ENCODE results near the gene MSMP.

The MSMP gene

DNA sequence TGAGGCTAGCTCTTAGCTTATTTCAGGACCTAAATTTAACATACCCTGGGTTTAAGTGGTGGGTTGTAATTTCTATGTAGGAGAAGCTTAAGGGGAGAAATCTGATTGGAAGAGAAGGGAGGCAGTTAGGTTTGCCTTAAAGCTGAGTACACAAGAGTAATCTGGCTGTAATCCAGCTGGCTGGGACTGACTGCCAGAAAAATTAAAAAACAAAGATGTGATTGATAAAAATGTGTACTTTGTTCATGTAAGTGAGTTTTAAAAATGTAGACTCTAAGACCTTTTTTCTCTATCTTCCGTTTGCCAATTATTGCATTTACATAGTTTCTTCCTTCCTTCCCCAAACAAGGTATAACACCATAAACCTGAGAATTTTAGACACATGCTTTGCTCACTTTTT is 17.5 kb upstream of the MSMP start:
- DNase-seq (ENCODE audit: low spot score) = no peak

DNA sequence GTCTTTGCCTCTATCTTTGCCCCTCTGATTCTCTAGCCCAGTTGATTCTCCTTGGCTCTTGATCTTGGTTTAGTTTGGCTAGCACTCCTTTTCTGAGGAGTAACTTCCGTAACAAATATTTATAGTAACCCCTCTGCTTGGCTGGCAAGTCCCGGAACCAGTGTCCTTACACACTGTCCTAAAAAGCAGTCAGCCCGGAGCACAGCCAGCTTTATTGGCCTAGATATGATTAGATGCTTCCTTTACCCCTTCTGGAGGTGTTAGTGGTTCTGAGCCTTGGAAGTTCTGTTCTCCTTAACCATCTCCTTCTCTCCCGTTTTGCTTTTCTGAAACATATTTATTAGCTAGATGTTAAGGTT is 17.0 kb upstream of the MSMP start:
- no peak for DNase-seq (ENCODE audit: low spot score)

DNA sequence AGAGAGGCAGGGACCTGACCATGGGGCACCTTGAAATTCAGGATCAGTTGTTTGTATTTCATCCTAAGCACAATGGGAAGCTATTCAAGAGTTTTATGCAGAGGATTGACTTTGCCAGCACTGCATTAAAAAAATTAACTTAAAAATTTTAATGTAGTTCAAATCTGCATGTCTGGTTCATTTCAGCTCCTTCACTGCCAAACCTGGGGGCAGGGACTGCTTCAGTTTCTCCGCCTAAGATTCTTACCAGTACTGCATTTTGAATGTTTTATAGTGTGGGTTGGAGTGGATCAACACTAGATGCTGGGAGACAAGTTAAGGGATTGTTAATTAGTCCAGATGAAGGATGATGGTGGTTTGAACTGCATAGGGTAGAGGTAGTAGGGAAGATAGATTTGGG is 15.7 kb upstream of the MSMP start:
- no peak for DNase-seq (ENCODE audit: low spot score)

DNA sequence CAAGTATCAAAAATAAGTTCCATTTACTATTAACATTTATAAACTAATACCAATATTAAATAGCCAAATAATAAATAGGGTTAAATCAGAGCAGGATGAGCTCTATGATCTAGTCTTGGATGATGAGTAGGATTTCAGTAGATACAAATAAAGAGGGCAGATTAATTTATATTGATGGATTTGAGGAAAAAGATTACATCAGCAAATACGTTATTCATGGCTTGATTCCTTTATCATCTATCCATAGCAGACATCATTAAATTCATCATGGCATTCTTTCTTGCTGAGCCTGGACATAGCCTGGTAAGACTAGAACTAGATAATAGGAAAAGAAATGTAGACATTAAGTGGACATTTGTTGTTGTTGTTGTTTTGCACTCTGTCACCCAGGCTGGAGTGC is 13.4 kb upstream of the MSMP start:
- no peak for DNase-seq (ENCODE audit: low spot score)

DNA sequence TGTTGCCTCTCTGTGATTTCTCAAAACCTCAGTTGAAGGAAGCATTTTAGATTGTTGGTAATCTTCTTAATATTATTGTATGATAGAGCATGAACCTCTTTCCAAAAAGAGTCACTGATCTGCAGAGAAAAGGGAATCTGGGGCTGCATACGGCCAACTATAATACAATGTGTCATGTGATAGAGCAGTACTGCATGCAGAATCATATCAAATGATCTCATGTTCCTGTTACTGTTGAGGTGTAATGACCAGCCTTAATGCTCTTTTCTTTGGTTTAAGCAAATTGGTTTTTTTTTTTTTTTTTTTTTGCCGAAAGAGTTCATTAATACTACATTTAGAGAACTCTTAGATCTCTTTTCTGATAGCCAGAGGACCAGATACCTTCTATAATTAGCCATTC is 12.9 kb upstream of the MSMP start:
- no peak for DNase-seq (ENCODE audit: low spot score)

DNA sequence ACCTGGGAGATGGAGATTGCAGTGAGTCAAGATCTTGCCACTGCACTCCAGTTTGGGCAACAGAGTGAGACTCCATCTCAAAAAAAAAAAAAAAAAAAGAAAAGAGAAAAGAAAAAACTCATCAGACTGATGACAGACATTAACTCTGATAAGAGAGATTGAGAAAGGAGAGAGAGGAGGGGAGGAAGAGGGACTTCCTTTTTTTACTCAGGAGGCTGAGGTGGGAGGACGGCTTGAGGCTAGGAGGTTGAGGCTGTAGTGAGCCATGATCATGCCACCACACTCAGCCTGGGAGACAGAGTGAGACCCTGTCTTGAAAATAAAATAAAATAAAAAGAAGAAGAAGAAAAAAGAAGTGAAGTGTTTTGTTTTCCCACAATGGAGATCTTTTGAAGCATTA is 9.7 kb upstream of the MSMP start:
- DNase-seq (ENCODE audit: low spot score) = no peak

DNA sequence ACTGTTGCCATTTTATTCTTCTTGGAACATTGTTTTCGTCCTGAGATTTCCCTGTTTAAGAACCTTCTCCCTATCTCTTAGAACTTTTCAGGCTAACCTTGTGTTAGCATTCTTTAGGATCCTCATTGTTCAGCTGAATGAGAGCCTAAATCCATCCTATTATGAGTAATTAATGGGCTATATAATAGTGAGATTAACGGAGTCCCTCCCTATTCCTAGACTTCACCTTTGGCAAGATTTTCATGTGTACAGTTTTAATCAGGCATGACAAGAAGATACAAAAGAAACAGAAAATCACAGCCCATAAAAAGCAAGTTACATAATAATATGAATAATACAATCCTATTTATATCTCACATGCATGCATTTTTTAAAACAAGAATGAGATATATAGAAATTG is 9.1 kb upstream of the MSMP start:
- DNase-seq (ENCODE audit: low spot score) = no peak

DNA sequence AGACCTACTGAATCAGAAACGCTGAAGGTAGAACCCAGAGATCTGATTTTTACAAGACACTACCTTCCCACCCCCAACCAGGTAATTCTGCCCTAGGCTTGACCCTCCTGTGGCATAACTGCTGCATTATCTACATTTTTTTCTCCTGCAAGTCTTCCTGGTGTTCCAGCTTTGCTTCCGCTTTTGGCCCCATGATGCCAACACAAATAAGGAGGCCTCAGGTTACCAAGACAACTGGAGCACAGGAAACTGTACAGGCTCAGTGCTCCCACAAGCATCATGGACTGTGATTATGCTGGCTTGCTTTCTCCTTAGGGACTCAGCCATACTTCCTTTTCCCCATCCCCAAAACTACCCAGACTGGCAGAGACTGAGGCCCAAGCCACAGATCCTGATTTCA is 6.6 kb upstream of the MSMP start:
- no peak for DNase-seq (ENCODE audit: low spot score)

DNA sequence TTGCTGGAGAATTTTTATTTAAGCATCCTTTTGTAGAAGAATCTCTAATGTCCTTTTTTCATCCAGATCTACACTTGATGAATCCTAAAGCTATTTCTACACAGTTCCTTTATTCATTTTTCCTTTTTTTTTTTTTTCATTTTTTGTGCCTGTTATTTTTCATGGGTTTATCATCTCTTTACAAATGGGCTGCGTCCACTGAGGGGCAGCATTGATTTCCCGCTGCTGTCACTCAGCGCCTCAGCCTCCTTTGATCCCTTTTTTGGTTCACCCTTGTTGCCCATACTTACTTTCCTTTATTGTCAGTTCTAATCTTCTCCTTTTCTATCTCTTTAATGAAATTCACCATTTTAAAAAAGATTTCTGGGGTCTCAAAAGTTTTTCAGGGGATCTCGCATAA is 5.7 kb upstream of the MSMP start:
- no peak for DNase-seq (ENCODE audit: low spot score)

DNA sequence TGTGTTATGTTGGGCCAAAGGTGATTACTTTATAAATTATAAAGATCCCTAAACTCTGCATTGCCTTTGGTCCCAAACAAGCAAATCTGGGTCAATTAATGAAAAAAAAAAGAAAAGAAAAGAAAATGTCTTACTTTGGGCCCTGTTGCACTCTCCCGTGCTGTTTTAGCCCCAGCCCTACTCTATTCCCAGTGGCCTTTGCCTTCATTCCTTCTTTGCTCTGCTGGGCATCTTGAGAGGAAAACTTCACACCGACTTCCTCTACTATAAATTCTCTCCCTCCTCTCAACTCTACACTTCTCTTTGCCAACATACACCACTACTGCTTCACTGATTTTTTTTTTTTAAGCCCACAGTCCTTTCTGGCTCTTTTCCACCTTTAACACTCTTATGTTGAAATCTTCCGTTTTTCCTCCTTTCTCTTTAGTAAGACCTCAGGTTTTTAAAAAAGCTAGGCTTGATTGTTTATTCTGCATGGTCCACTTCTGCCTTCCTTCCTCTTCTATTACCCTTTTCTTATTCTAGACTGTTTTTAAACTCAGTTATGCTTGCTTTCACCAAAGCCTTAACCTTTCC is 4.5 kb upstream of the MSMP start:
- DNase-seq (ENCODE audit: low spot score) = no peak

DNA sequence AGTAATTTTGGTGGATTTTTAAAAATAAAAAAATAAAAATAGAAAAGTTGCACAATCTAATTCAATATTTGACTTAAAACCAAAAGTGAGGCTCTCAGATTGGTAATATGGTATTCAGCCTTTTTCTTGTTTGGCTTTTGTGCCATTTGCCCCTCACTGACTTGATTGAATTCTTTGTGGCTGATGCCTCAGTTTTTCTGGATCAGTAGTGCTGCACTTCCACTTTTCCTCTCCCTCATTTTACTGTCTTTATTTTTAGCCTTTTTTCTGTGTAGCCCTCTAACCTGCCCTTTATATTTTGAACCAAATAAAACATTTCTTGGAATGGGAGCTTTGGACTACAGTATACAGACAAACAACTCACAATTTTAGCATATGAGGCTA is 3.8 kb upstream of the MSMP start:
- DNase-seq (ENCODE audit: low spot score) = no peak

DNA sequence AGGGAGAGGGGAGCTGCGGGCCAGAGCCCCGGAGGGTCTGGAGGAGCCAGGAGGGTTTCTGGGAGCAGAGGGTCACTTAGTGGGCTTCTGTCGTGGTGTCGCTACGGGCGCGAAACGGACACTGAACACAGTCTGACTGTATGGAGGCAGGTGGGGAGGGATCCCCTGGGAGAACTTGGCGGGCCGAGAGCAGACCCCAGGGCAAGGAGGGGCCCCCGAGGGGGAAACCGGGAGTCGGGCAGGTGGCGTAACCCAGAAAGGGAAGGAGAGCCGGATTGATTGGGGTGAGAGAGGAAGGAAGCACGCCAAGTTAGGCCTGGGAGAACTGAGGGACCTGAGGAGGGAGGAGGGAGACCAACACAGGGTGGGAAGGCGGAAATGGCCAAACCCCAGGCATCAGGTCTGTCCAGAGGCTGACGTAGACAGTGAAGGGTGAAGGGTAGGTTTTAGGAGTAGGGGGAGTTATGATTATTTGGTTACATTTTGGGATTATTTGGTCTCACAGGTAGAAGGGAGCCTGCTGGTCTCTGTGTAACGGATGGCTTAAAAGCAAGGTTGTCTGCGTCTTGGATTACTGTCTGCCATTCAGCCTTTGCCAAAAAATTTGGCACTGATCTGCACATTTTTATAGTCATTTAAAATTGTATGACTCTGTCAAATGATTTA is 3.3 kb upstream of the MSMP start:
- peak; percentile 31 for DNase-seq (ENCODE audit: low spot score)

DNA sequence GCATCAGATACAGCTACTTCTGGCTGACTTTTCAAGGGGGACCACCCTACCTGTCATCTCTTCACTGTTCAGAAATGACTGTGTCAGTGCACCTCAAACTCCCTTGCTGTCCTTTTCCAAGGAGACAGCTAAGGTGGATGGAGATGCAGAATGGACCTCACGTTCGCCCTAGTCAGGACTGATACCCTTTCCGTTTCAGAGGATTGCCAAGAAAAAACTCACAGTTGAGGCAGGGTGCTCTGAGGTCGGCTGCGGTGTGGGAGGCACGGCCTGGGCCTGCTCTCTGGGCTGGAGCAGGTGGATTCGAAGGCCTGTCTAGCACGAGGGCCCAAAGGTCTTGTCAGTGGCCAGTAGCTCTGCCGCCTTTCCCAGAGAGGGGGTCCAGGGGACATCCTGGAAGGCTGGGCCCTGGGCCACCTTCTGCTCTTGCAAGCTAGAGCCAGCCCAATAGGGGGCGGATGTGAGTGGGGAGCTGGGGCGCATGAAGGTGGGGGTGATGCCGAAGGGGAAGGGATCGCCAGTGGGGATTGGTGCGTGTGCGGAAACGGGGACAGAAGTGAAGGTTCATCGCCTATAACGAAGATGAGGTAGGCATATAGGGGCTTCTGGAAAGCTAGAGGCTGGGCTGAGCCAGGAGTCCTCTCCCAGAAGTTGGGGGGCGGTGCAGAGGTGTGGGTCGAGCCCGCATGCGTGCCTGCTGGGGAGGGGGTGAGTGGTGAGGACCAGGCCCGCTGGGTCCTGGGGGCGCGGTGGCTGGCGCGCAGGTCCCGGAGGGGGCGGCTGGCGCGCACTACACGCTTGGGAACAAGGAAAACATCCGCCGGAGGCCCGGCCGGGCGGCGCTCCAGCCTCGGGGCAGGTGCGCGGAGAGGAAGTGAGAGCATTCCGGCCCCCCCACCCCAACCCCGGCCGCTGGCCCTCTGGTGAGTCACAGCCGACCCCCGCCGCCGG is 2.5 kb upstream of the MSMP start:
- peak; percentile 51 for DNase-seq (ENCODE audit: low spot score)

DNA sequence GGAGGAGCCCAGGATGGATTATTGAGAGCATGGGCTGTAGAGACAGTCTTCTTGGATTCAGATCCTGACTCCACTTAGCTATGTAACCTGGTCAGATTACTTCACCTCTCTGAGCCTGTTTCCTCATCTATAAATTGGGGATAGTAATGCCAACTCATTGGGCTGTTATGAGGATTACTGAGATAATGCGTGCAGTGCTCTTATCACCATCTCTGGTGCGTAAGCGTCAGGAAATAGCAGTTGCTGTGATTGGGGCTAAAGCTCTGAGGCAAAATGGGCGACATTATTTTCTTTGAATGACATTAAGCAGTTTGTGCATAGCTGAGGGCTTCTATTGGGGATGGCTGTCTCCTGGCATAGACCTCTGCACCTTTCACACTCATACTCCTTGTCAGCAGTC is 995 bp upstream of the MSMP start:
- DNase-seq (ENCODE audit: low spot score) = no peak

DNA sequence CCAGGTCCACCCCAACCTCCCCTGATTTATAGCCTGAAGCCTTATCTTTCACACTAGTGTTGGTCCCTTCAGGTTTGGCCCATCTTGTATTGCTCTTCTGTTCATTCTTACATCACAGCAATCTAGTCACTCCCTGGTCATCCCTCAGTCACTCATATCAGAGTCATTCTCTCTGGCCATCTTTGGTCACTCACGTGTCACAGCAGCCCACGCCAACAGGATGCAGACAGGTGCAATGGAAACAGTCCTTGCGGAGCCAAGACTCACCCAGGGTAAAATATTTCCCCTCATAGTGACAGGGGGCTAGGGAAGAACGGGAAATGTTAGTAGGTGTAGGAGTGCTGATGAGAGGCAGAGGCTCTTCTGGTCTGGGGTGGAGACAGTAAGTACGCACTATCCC is 610 bp downstream of the MSMP start:
- no peak for DNase-seq (ENCODE audit: low spot score)

DNA sequence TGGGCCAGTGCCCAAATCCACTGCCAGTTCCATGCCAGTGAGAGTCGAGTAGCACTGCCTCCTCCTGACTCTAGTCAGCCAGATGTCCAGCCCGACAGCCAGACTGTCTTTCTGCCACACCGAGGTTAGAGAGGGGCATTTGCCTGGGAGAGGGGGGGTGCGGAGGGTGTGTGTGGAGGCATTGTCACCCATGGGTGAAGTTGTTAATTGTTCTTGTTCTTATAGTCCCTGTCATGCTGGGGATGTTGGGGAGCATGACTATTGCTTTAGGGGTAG is 3.9 kb downstream of the MSMP start:
- DNase-seq (ENCODE audit: low spot score) = no peak

DNA sequence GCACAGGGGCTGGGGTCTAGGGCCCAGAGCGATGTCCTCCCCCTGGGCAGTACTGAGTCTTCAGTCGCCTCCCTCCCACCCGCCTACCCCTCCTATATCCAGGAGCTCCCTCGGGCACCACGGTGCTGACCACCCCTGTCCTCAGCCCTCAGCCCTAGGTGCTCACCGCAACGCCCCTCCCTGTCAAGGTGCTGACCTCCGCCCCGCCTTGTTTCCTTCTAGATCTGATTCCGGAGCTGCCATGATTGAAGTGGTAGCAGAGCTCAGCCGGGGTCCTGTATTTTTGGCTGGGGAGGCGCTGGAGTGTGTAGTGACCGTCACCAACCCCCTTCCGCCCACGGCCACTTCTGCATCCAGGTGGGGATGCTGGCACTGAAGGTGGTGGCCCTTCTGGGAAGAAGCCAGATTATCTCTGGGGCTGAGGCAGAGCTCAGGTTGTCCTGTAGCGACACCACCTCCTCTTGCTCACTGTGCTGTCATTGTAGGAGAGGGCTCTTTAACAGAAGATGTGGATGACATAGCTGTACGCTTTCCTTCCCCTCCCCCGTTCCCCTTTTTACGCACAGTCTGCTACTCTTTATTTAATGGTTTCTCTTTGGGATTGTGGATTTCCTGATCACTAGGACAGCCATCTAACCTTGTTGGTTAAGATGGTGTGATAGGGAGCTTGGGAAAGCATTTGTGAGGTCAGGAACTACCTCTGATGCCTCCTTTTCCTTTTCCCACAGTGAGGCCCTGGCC is 4.4 kb downstream of the MSMP start:
- no peak for DNase-seq (ENCODE audit: low spot score)

DNA sequence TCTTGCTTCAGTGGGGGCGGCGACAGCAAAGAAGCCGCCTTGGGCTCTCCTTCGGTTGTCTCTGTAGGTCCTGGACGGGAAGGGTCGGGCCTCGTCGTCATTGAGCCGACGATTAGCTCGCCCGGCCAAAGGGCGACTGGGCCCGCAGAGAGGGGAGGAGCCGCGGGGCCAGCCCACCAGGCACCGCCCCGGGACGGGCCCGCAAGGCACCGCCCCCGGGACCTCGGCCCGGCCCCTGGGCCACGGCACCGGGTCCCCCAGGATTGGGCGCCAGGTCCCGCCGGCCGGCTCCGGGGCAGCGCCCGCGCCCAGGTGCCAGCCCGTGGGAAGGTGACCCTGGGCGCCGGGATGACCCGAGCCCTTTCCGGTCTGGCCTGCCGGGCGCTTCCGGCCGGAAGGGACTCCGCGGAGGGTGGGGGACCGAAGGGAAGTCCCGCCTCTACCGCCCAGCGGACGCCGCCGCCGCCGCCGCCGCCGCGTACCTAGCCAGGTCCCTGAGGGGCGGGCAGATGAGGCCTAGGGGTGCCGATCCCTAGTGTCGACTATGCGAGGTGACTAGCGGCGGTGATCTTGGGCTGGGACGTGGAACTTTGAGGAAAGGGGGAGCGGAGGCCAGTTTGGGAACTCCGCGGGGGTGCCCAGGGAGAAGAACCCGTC is 5.1 kb downstream of the MSMP start, which contains the start of the genes GBA2 and RGP1:
Gene GBA2 (minus strand): TSS at position 371 of the 657 bp plus-strand sequence. CDS start 524 bp downstream, outside the sequence.
Gene RGP1 (plus strand): TSS at position 430 of the 657 bp plus-strand sequence. CDS start 469 bp downstream, outside the sequence.
- peak; percentile 68 for DNase-seq (ENCODE audit: low spot score)

DNA sequence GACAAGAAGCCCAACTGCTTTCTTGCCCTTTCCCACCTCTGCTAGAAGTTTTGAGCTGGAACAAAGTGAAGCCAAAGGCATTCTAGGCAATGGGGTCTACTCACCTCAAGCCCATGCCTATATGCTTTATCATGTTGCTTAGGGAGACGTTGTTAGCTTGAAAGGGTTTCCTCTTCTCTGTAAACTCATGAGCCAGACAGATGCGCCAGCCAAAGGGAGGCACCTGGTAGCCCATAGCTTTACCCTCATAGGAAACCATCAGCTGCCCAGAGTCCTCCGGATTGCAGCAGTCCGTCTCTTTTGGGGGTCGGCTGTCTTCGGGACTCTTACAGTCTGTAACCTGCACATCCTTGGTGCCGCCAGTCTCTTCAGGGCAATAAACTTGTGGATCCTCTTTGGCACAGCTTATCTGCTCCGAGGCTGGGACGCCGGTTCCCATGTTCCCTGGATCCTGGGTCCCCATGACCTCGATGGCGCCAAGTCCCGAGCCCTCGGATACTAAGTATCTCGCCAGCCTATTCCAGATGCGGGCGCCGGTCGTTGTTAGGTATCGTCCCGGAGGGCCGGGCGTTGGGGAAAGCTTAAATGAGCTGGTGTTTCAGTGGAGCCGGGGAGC is 5.7 kb downstream of the MSMP start:
- DNase-seq (ENCODE audit: low spot score) = no peak

DNA sequence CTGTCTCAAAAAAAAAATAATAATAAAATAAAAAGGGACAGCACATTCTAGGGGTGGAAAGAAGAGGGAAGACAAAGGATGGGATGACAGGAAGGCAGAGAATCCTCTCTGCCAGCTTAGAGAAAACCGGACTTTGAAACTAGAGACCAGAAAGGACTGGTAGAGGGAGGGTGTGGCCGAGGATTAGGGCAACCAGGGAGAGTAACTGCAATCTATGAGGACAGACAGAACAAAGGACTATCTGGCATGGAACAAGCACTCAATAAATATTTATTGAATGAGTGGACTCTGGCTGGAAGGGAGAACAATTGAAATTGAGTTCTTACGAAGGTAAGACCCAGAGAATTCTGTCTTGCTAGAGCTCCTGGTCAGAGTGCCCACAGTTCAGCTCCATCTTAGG is 7.5 kb downstream of the MSMP start:
- no peak for DNase-seq (ENCODE audit: low spot score)

DNA sequence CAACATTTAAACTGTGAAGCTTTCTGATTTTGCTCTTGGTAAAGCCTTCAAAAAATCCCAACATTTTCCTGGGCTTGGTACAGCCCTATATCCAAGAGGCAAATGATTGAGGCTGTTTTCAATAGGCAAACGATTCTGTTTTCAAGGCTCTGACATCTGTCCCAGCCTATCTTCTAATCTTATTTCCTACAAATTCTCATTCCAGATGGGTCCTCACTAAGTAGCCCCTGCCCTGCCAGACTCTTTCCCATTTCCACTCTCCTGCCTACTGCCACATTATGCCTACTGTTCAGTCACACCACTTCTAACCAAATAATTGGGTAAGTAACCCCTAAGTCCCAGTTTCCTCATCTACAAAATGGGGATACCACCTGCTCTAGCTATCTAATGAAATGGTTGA is 8.5 kb downstream of the MSMP start:
- no peak for DNase-seq (ENCODE audit: low spot score)

All from HuH-7.5 (cell line).